Fibroblast of lung (primary cell): ENCODE results near the gene CCDC14.

Experiments used
- EZH2 ChIP-seq: IDR thresholded peaks from 2 replicates; pipeline ENCODE4 v1.5.1; 2012; ENCODE audit warnings: low read length, control low read depth, mild to moderate bottlenecking; ENCODE audit errors: missing control alignments
- TF ChIP-seq, protein P1 (sequence below), 2 donors: IDR thresholded peaks in 1 of 2; conservative IDR thresholded peaks in 1 of 2; 1 replicate in 1 of 2; 2 replicates in 1 of 2; pipeline ENCODE4 v1.5.1; 2011 to 2012; ENCODE audit warnings: low read length in 2 of 2, control low read depth in 1 of 2, inconsistent platforms in 1 of 2, low read depth in 1 of 2, mild to moderate bottlenecking in 1 of 2

DNA sequence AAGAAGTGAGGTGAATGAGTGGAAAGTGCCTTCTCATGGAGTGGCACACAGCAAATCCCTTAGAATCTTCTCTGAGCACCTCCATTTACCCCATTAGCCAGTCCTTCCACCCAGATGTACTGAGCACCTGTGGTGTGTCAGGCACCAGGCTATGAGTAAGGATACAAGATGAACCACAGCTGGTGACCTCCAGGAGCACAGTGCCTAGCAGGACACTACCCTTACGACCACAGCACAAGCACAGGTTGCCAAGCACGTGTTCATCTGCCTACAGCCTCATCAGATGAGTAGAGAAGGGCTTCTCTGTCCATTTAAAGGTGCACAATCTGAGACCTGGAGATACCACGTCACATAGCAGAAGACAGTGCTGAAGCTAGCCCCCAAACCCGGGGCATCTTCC lies 83.1 kb downstream of the CCDC14 start:
- TF ChIP-seq, protein P1, sequence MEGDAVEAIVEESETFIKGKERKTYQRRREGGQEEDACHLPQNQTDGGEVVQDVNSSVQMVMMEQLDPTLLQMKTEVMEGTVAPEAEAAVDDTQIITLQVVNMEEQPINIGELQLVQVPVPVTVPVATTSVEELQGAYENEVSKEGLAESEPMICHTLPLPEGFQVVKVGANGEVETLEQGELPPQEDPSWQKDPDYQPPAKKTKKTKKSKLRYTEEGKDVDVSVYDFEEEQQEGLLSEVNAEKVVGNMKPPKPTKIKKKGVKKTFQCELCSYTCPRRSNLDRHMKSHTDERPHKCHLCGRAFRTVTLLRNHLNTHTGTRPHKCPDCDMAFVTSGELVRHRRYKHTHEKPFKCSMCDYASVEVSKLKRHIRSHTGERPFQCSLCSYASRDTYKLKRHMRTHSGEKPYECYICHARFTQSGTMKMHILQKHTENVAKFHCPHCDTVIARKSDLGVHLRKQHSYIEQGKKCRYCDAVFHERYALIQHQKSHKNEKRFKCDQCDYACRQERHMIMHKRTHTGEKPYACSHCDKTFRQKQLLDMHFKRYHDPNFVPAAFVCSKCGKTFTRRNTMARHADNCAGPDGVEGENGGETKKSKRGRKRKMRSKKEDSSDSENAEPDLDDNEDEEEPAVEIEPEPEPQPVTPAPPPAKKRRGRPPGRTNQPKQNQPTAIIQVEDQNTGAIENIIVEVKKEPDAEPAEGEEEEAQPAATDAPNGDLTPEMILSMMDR (conservative IDR thresholded peaks at IDR 0.05 in 1 of 2, IDR thresholded peaks at IDR 0.05 in 1 of 2; ENCODE audit: low read depth in 1 of 2, low read length in 2 of 2): no peak
- no peak for TF ChIP-seq EZH2
